B cell (primary cell): ENCODE results near the gene PEX10. TPM values are rescaled to one million over a fixed set of nuclear protein-coding genes. Genes with fewer than 3 reads are reported as not detected.

Experiments used
- ATAC-seq: fragments of 200-7000 bp; cut with Tn5 transposase; one replicate; pipeline ENCODE4 v1.10.0; 2021; ENCODE audit warnings: low read depth, mild to moderate bottlenecking, moderate number of reproducible peaks, moderate library complexity
- CTCF ChIA-PET: fragments of 350-600 bp; sonication (Branson Sonifier 250); formaldehyde crosslinking; loops from one replicate; lab custom pipeline; 2021; ENCODE audit warnings: antibody characterized with exemption, inconsistent platforms; lab: Charles Lee
- POLR2A ChIA-PET: fragments of 350-600 bp; sonication (Branson Sonifier 250); formaldehyde crosslinking; loops from one replicate; lab custom pipeline; 2021; ENCODE audit warnings: antibody characterized with exemption; lab: Charles Lee
- DNase-seq: peaks from one replicate; pipeline ENCODE4 v3.0.0; 2013
- H2AFZ ChIP-seq: 2 replicates; pipeline ENCODE4 v1.6.1; 2012; ENCODE audit warnings: mild to moderate bottlenecking, low read depth, low read length; ENCODE audit not compliant: insufficient read depth, poor library complexity, severe bottlenecking
- H3K27ac ChIP-seq, 2 donors: 1 replicate in 1 of 2; 2 replicates in 1 of 2; pipeline ENCODE4 v1.5.1; 2012 to 2013; ENCODE audit warnings: low read length in 2 of 2, mild to moderate bottlenecking in 2 of 2, moderate library complexity in 1 of 2
- H3K27me3 ChIP-seq, 4 experiments: fragments of 200-600 bp in 1 of 4; sonication (generic) in 1 of 4; replicated peaks in 1 of 4; 1 replicate in 2 of 4; 2 replicates in 2 of 4; pipeline versions ENCODE4 v1.6.1 to v1.7.0; 2013 to 2016; ENCODE audit warnings: low read length in 3 of 4, mild to moderate bottlenecking in 2 of 4, mixed read lengths in 1 of 4, moderate library complexity in 1 of 4; ENCODE audit not compliant: insufficient read depth in 4 of 4, control insufficient read depth in 3 of 4; ENCODE audit errors: control extremely low read depth in 1 of 4
- H3K36me3 ChIP-seq, 2 experiments: replicated peaks in 1 of 2; 1 replicate in 1 of 2; 2 replicates in 1 of 2; pipeline versions ENCODE4 v1.6.1 to v1.7.1; 2013; ENCODE audit warnings: low read length in 1 of 2; ENCODE audit not compliant: insufficient read depth in 2 of 2, control insufficient read depth in 1 of 2; ENCODE audit errors: control extremely low read depth in 1 of 2, extremely low read depth in 1 of 2
- H3K4me1 ChIP-seq, 2 donors: fragments of 200-600 bp in 1 of 2; sonication (generic) in 1 of 2; 1 replicate in 1 of 2; 2 replicates in 1 of 2; pipeline versions ENCODE4 v1.5.1 to v1.6.1; 2013 to 2017; ENCODE audit warnings: low read length in 2 of 2; ENCODE audit not compliant: control insufficient read depth in 2 of 2, insufficient read depth in 2 of 2
- H3K4me2 ChIP-seq: replicated peaks from 2 replicates; pipeline ENCODE3; 2012; ENCODE audit warnings: mild to moderate bottlenecking, low read depth, low read length; ENCODE audit not compliant: poor library complexity, severe bottlenecking
- H3K4me3 ChIP-seq, 5 experiments: fragments of 200-600 bp in 1 of 5; sonication (generic) in 1 of 5; 1 replicate in 3 of 5; 2 replicates in 2 of 5; pipeline versions ENCODE4 v1.5.1 to v1.7.0; 2011 to 2016; ENCODE audit warnings: low read length in 4 of 5, mild to moderate bottlenecking in 4 of 5, low read depth in 2 of 5, control low read depth in 1 of 5, moderate library complexity in 1 of 5; ENCODE audit not compliant: insufficient read depth in 1 of 5; ENCODE audit errors: control extremely low read depth in 1 of 5, extremely low read depth in 1 of 5
- H3K79me2 ChIP-seq: fragments of 200-600 bp; sonication (generic); one replicate; pipeline ENCODE4 v1.6.0; 2016; ENCODE audit warnings: low read length; ENCODE audit not compliant: control insufficient read depth, insufficient read depth
- H3K9ac ChIP-seq: fragments of 200-600 bp; sonication (generic); 2 replicates; pipeline ENCODE4 v1.6.1; 2017; ENCODE audit warnings: mild to moderate bottlenecking, low read length, moderate library complexity
- H3K9me3 ChIP-seq, 3 donors: one replicate each; pipeline versions ENCODE4 v1.6.1 to v1.7.1; 2013; ENCODE audit warnings: low read length in 2 of 3; ENCODE audit not compliant: control insufficient read depth in 2 of 3, insufficient read depth in 1 of 3; ENCODE audit errors: control extremely low read depth in 1 of 3
- H4K20me1 ChIP-seq: 2 replicates; pipeline ENCODE4 v1.6.0; 2012; ENCODE audit warnings: mild to moderate bottlenecking, low read length; ENCODE audit not compliant: insufficient read depth, control insufficient read depth, poor library complexity, severe bottlenecking
- H3K27ac Mint-ChIP-seq: one replicate; pipeline ENCODE4 v1.8.0; 2021; ENCODE audit warnings: mixed read lengths
- H3K27me3 Mint-ChIP-seq: one replicate; pipeline ENCODE4 v1.8.0; 2021; ENCODE audit warnings: mixed read lengths
- H3K4me1 Mint-ChIP-seq: one replicate; pipeline ENCODE4 v1.8.0; 2021; ENCODE audit warnings: mixed read lengths
- H3K4me3 Mint-ChIP-seq: one replicate; pipeline ENCODE4 v1.8.0; 2021; ENCODE audit warnings: mixed read lengths
- H3K9me3 Mint-ChIP-seq: one replicate; pipeline ENCODE4 v1.8.0; 2022; ENCODE audit warnings: mixed read lengths; ENCODE audit not compliant: insufficient read depth
- CTCF ChIP-seq: fragments of 200-600 bp; IDR thresholded peaks from one replicate; pipeline ENCODE4 v1.8.0; 2022; ENCODE audit warnings: antibody characterized with exemption, mild to moderate bottlenecking
- EZH2 ChIP-seq: IDR thresholded peaks from 2 replicates; pipeline ENCODE4 v1.6.1; 2012; ENCODE audit warnings: borderline replicate concordance, low read depth, mild to moderate bottlenecking, moderate library complexity, low read length; ENCODE audit not compliant: insufficient read depth, poor library complexity, severe bottlenecking
- WGBS: methylation state at CpG from one replicate; pipeline ENCODE4 v1.1.5; 2013; ENCODE audit warnings: missing lambda C conversion rate; ENCODE audit not compliant: insufficient coverage; 5-methylcytosine and 5-hydroxymethylcytosine counted together
- intact Hi-C: fragments of 100-400 bp; cut with micrococcal nuclease; formaldehyde crosslinking; loops from one replicate; pipeline ENCODE4 v1.10.0; 2022
- polyA plus RNA-seq: library from polyadenylated mRNA; depleted of rRNA; stranded (reverse); fragments of >200 nt; gene quantifications from 2 replicates; pipeline ENCODE4 v1.2.3, GENCODE V29; 2012
- total RNA-seq, 2 donors: library from RNA; stranded (reverse); fragments of 120-200 nt in 1 of 2; gene quantifications; 1 replicate in 1 of 2; 2 replicates in 1 of 2; pipeline versions ENCODE4 v1.2.3 to v1.2.4, GENCODE V29; 2013 to 2022

PEX10 gene
- total and polyA plus RNA-seq, 2 donors (not counting 1 experiment from before 2014, with no cell fraction given) = 13.5 to 18.4 TPM

- H3K4me1 ChIP-seq = no peaks in the 10 kb centered on the region
- H3K27me3 Mint-ChIP-seq = peaks cover 4% of the 10 kb centered on the region
These were observed 39.4 kb upstream of the PEX10 start for GRCh38 chr1:2451741-2452140.

More at GRCh38 chr1:2451741-2452140, 39.4 kb upstream of the PEX10 start:
- Histone ChIP-seq H3K9ac (no peak overlapping the region), H3K9me3 (no peaks in the 10 kb centered on the region), H3K4me3 (no peak overlapping the region), H3K79me2 (no peaks in the 10 kb centered on the region), H3K27ac (no peak overlapping the region), H3K4me2 (no peak overlapping the region), H3K27me3 (no peaks in the 10 kb centered on the region), H4K20me1 (no peaks in the 10 kb centered on the region), H3K36me3 (no peaks in the 10 kb centered on the region), H2AFZ (no peak overlapping the region)
- POLR2A ChIA-PET = no interaction called here
- Mint-ChIP-seq H3K9me3 (no peaks in the 10 kb centered on the region), H3K4me1 (no peaks in the 10 kb centered on the region), H3K27ac (no peak overlapping the region), H3K4me3 (no peak overlapping the region)
- 42% methylated on average over 13 of the region's 18 CpGs for WGBS
- CTCF ChIA-PET = no interaction called here
- DNase-seq = no peak
- intact Hi-C loops = no loop called here
- no peak for TF ChIP-seq CTCF
- TF ChIP-seq EZH2 = no peak
- ATAC-seq = no peak
